IMR-90 (cell line): ENCODE data around the gene ACAT2. TPM values are rescaled to one million over a fixed set of nuclear protein-coding genes. Genes with fewer than 3 reads are reported as not detected.

Experiments
- ATAC-seq: fragments of 200-7000 bp; cut with Tn5 transposase; 2 replicates; pipeline ENCODE4 v1.9.1; 2020; ENCODE audit warnings: low read depth, mild to moderate bottlenecking, moderate library complexity
- BruUV-seq: library from RNA; stranded (reverse); fragments of 400-500 nt; replicated peaks from 2 replicates; lab custom pipeline; 2021; lab: Mats Ljungman, UMichigan
- CTCF ChIA-PET: fragments of 300-600 bp; formaldehyde crosslinking; extraction: SDS; loops from one replicate; lab custom pipeline; 2021; ENCODE audit warnings: antibody characterized with exemption; lab: Yijun Ruan, JAX
- POLR2A ChIA-PET: fragments of 300-600 bp; sonication (Branson Sonifier 250); formaldehyde crosslinking; loops from one replicate; lab custom pipeline; 2022; ENCODE audit warnings: antibody characterized with exemption; ENCODE audit not compliant: unreplicated experiment; lab: Charles Lee
- DNase-seq: peaks from one replicate; pipeline ENCODE4 v3.0.0; 2013
- H2AFZ ChIP-seq: replicated peaks from 2 replicates; pipeline ENCODE3; 2013; ENCODE audit warnings: low read length, mild to moderate bottlenecking; ENCODE audit not compliant: poor library complexity
- H2AK5ac ChIP-seq: 2 replicates; pipeline ENCODE4 v1.6.1; 2013; ENCODE audit warnings: low read depth, low read length, inconsistent platforms
- H2AK9ac ChIP-seq: replicated peaks from 2 replicates; pipeline ENCODE3; 2013; ENCODE audit warnings: mild to moderate bottlenecking, low read depth, low read length, moderate library complexity; ENCODE audit not compliant: poor library complexity
- H2BK120ac ChIP-seq: 2 replicates; pipeline ENCODE4 v1.6.1; 2013; ENCODE audit warnings: low read depth, low read length, inconsistent platforms
- H2BK15ac ChIP-seq: 3 replicates; pipeline ENCODE4 v1.6.1; 2013; ENCODE audit warnings: low read depth, low read length, inconsistent platforms
- H2BK20ac ChIP-seq: 2 replicates; pipeline ENCODE4 v1.6.1; 2013; ENCODE audit warnings: low read depth, mild to moderate bottlenecking, inconsistent platforms, low read length, moderate library complexity
- H2BK5ac ChIP-seq: 2 replicates; pipeline ENCODE4 v1.6.1; 2013; ENCODE audit warnings: mild to moderate bottlenecking, low read depth, low read length, inconsistent platforms; ENCODE audit not compliant: poor library complexity, severe bottlenecking
- H3K14ac ChIP-seq: replicated peaks from 2 replicates; pipeline ENCODE4 v1.6.1; 2013; ENCODE audit warnings: low read depth, low read length, inconsistent platforms
- H3K18ac ChIP-seq: 2 replicates; pipeline ENCODE4 v1.6.1; 2013; ENCODE audit warnings: low read depth, low read length, control low read depth
- H3K23ac ChIP-seq: 2 replicates; pipeline ENCODE4 v1.6.1; 2013; ENCODE audit warnings: low read depth, low read length, inconsistent platforms
- H3K27ac ChIP-seq: 2 replicates; pipeline ENCODE4 v1.5.1; 2013; ENCODE audit warnings: mild to moderate bottlenecking, control low read depth, low read length; ENCODE audit not compliant: insufficient read depth
- H3K27me3 ChIP-seq: 2 replicates; pipeline ENCODE4 v1.6.1; 2013; ENCODE audit warnings: low read length; ENCODE audit not compliant: control insufficient read depth, insufficient read depth
- H3K36me3 ChIP-seq: 2 replicates; pipeline ENCODE4 v1.6.1; 2013; ENCODE audit warnings: low read length, mixed read lengths; ENCODE audit not compliant: control insufficient read depth, insufficient read depth
- H3K4ac ChIP-seq: 2 replicates; pipeline ENCODE4 v1.6.1; 2013; ENCODE audit warnings: low read depth, low read length, inconsistent platforms
- H3K4me1 ChIP-seq: 2 replicates; pipeline ENCODE4 v1.6.1; 2013; ENCODE audit warnings: low read length, mixed read lengths; ENCODE audit not compliant: control insufficient read depth, insufficient read depth
- H3K4me2 ChIP-seq: 2 replicates; pipeline ENCODE4 v1.6.1; 2013; ENCODE audit warnings: low read depth, mild to moderate bottlenecking, control low read depth, low read length, moderate library complexity
- H3K4me3 ChIP-seq: 2 replicates; pipeline ENCODE4 v1.5.1; 2013; ENCODE audit warnings: low read depth, mild to moderate bottlenecking, control low read depth, low read length, moderate library complexity; ENCODE audit not compliant: insufficient read depth
- H3K56ac ChIP-seq: 2 replicates; pipeline ENCODE4 v1.6.1; 2013; ENCODE audit warnings: low read length, inconsistent platforms; ENCODE audit not compliant: insufficient read depth; ENCODE audit errors: extremely low read depth
- H3K79me1 ChIP-seq, 2 experiments: 2 replicates each; pipeline ENCODE4 v1.6.1; 2013; ENCODE audit warnings: low read length in 2 of 2, inconsistent platforms in 1 of 2, low read depth in 1 of 2
- H3K9ac ChIP-seq: 2 replicates; pipeline ENCODE4 v1.6.1; 2013; ENCODE audit warnings: low read depth, low read length, control low read depth
- H3K9me1 ChIP-seq: 2 replicates; pipeline ENCODE4 v1.6.1; 2013; ENCODE audit warnings: low read length, inconsistent platforms; ENCODE audit not compliant: insufficient read depth
- H3K9me3 ChIP-seq: 2 replicates; pipeline ENCODE4 v1.6.1; 2013; ENCODE audit warnings: low read length; ENCODE audit not compliant: control insufficient read depth, insufficient read depth
- H4K20me1 ChIP-seq: 2 replicates; pipeline ENCODE4 v1.6.1; 2013; ENCODE audit warnings: low read length, inconsistent platforms; ENCODE audit not compliant: insufficient read depth
- H4K5ac ChIP-seq: 2 replicates; pipeline ENCODE4 v1.6.1; 2013; ENCODE audit warnings: mild to moderate bottlenecking, low read depth, low read length, control low read depth
- H4K8ac ChIP-seq, 2 experiments: 2 replicates each; pipeline ENCODE4 v1.6.1; 2013; ENCODE audit warnings: low read depth in 2 of 2, low read length in 2 of 2, control low read depth in 1 of 2, inconsistent platforms in 1 of 2
- H4K91ac ChIP-seq: 2 replicates; pipeline ENCODE4 v1.6.1; 2013; ENCODE audit warnings: low read depth, low read length, inconsistent platforms; ENCODE audit not compliant: insufficient read depth
- BHLHE40 ChIP-seq: fragments of 150-350 bp; IDR thresholded peaks from 2 replicates; pipeline ENCODE4 v1.6.1; 2016; ENCODE audit warnings: mild to moderate bottlenecking, low read depth, low read length
- CEBPB ChIP-seq: IDR thresholded peaks from 2 replicates; pipeline ENCODE4 v1.6.1; 2012; ENCODE audit warnings: low read depth, low read length, improper control_type of control experiment
- CHD1 ChIP-seq: IDR thresholded peaks from 2 replicates; pipeline ENCODE4 v1.6.1; 2012; ENCODE audit warnings: low read depth, low read length, improper control_type of control experiment
- ELK1 ChIP-seq: fragments of 150-350 bp; IDR thresholded peaks from 2 replicates; pipeline ENCODE4 v1.6.1; 2016; ENCODE audit warnings: low read depth, mild to moderate bottlenecking, low read length, moderate library complexity, borderline replicate concordance
- FOS ChIP-seq: fragments of 150-350 bp; IDR thresholded peaks from 2 replicates; pipeline ENCODE4 v1.6.1; 2016; ENCODE audit warnings: low read depth, low read length
- MAFK ChIP-seq: IDR thresholded peaks from 2 replicates; pipeline ENCODE4 v1.6.1; 2012; ENCODE audit warnings: low read depth, low read length, improper control_type of control experiment
- MXI1 ChIP-seq: IDR thresholded peaks from 2 replicates; pipeline ENCODE4 v1.6.1; 2012; ENCODE audit warnings: low read depth, mild to moderate bottlenecking, low read length, moderate library complexity, borderline replicate concordance
- NFE2L2 ChIP-seq: fragments of 150-350 bp; IDR thresholded peaks from 2 replicates; pipeline ENCODE4 v1.6.1; 2016; ENCODE audit warnings: low read depth, mild to moderate bottlenecking, low read length
- POLR2A ChIP-seq: IDR thresholded peaks from 2 replicates; pipeline ENCODE4 v1.6.1; 2012; ENCODE audit warnings: mild to moderate bottlenecking, low read depth, low read length
- RAD21 ChIP-seq: IDR thresholded peaks from 2 replicates; pipeline ENCODE4 v1.6.1; 2012; ENCODE audit warnings: low read length, improper control_type of control experiment
- RCOR1 ChIP-seq: IDR thresholded peaks from 2 replicates; pipeline ENCODE4 v1.6.1; 2012; ENCODE audit warnings: mild to moderate bottlenecking, low read length, improper control_type of control experiment; ENCODE audit not compliant: insufficient replicate concordance
- RFX5 ChIP-seq: IDR thresholded peaks from 2 replicates; pipeline ENCODE4 v1.8.0; 2012; ENCODE audit warnings: low read depth, mild to moderate bottlenecking, low read length, moderate library complexity
- SMC3 ChIP-seq: fragments of 150-350 bp; IDR thresholded peaks from 2 replicates; pipeline ENCODE4 v1.6.1; 2016; ENCODE audit warnings: low read depth, mild to moderate bottlenecking, antibody characterized with exemption, low read length, moderate library complexity
- WGBS, 2 experiments: methylation state at CpG; one replicate each; pipeline versions ENCODE4 v1.1.5 to v1.1.7; 2013; ENCODE audit warnings: missing lambda C conversion rate in 2 of 2; ENCODE audit not compliant: insufficient read length in 1 of 2; ENCODE audit errors: extremely low coverage in 2 of 2; 5-methylcytosine and 5-hydroxymethylcytosine counted together
- dilution Hi-C: fragments of 300-500 bp; cut with HindIII; formaldehyde crosslinking; loops from one replicate; pipeline ENCODE4 v1.14.3; 2018; ENCODE audit warnings: low sequenced_read_pairs; ENCODE audit not compliant: unreplicated experiment
- in situ Hi-C: fragments of 300-500 bp; cut with MboI; formaldehyde crosslinking; loops from 3 replicates; pipeline ENCODE4 v1.14.3; 2019; ENCODE audit warnings: low sequenced_read_pairs, inconsistent platforms, mixed read lengths
- intact Hi-C: fragments of 100-400 bp; cut with micrococcal nuclease; formaldehyde crosslinking; loops from 2 replicates; pipeline ENCODE4 v1.10.0; 2022
- polyA plus RNA-seq, 3 experiments: library from polyadenylated mRNA; depleted of rRNA; stranded (reverse); fragments of >200 nt; gene quantifications; 2 replicates each; pipeline ENCODE4 v1.2.3, GENCODE V29; 2012; ENCODE audit warnings: low replicate concordance in 1 of 3
- total RNA-seq: library from RNA; depleted of rRNA; stranded (reverse); fragments of >200 nt; gene quantifications from 2 replicates; pipeline ENCODE4 v1.2.3, GENCODE V29; 2012

ACAT2 gene
- total and polyA plus RNA-seq, 2 of the 4 experiments (the other 2 are of a cell fraction), result 30.5 to 45.2 TPM

DNA sequence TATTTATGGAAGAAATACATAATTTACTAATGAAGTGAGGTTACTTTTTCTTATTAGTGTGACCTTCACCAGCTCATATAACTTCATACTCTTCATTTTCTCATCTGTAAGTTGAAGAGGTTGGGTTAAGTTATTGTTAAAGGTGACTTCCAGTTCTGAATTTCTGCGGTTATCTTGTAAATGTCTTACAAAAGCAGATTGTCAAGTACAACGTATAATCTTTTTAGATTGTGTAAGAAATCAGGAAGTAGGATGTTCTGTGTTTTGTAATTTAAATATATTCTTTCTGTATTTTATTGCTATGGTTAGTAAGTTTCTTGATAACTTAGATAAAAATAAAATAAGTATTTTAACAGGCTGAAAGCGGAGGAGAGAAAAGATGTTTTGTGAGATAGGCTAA lies 22.5 kb upstream of the ACAT2 start:
- intact Hi-C loops, result no loop called here
- no peak overlapping the region for H3K56ac ChIP-seq
- H2AFZ ChIP-seq, result no peak overlapping the region
- H4K8ac ChIP-seq, result no peak overlapping the region
- TF ChIP-seq CHD1 (no peak), BHLHE40 (no peak), MXI1 (no peak), CEBPB (no peak), ELK1 (no peak), MAFK (no peak), POLR2A (no peak), SMC3 (no peak), FOS (no peak), RAD21 (no peak), NFE2L2 (no peak), RCOR1 (no peak), RFX5 (no peak)
- no peak overlapping the region for H3K4me2 ChIP-seq
- CTCF ChIA-PET, result interaction anchor here (0.8 kb wide), 1 partner anchor 12 kb away, joined by 4 read pairs; no protein-coding TSS in a partner anchor
- no peak overlapping the region for H2BK15ac ChIP-seq
- no peaks in the 10 kb centered on the region for H3K9me3 ChIP-seq
- no peak overlapping the region for H3K4ac ChIP-seq
- 0 out of 2 replicates have a peak, but pooled peaks cover 6% of the 10 kb centered on the region for H3K9me1 ChIP-seq
- H3K36me3 ChIP-seq, result peaks cover 39% of the 10 kb centered on the region
- no peak overlapping the region for H3K14ac ChIP-seq
- H3K23ac ChIP-seq, result no peak overlapping the region
- peaks cover 8 to 32% of the 10 kb centered on the region in 2 experiments for H3K79me1 ChIP-seq
- no peaks in the 10 kb centered on the region for H3K27me3 ChIP-seq
- no TSS peak for BruUV-seq
- H3K18ac ChIP-seq, result no peak overlapping the region
- dilution Hi-C loops, result no loop called here
- H2BK20ac ChIP-seq, result no peak overlapping the region
- no peak overlapping the region for H2BK120ac ChIP-seq
- H3K4me1 ChIP-seq, result no peaks in the 10 kb centered on the region
- no peak overlapping the region for H2AK9ac ChIP-seq
- peaks cover 34% of the 10 kb centered on the region for H4K20me1 ChIP-seq
- no peak overlapping the region for H3K9ac ChIP-seq
- POLR2A ChIA-PET, result no interaction called here
- DNase-seq, result no peak
- no peak overlapping the region for H2AK5ac ChIP-seq
- no peak for ATAC-seq
- no peak overlapping the region for H4K91ac ChIP-seq
- H3K4me3 ChIP-seq, result no peak overlapping the region
- in situ Hi-C loops, result no loop called here
- no peak overlapping the region for H4K5ac ChIP-seq
- no peak overlapping the region for H3K27ac ChIP-seq
- WGBS, 2 experiments, result no CpG with 5 or more reads among the region's 3 CpGs
- no peak overlapping the region for H2BK5ac ChIP-seq
